Ovary (tissue), 3 donors: Measurements from ENCODE around the gene AURKA.

Experiments
- EP300 ChIP-seq: sonication (generic); formaldehyde crosslinking; IDR thresholded peaks from one replicate; pipeline ENCODE4 v1.6.1; 2017; ENCODE audit warnings: antibody characterized with exemption
- POLR2A ChIP-seq: fragments of 450-650 bp; IDR thresholded peaks from one replicate; pipeline ENCODE4 v1.6.1; 2017; ENCODE audit warnings: antibody characterized with exemption, mild to moderate bottlenecking, moderate library complexity
- TF ChIP-seq, protein P1 (sequence below), 3 donors: fragments of 450-650 bp in 2 of 3; fragments of 200-600 bp in 1 of 3; IDR thresholded peaks; one replicate each; pipeline versions ENCODE4 v1.5.1 to v1.8.0; 2016 to 2022; ENCODE audit warnings: antibody characterized with exemption in 3 of 3, mild to moderate bottlenecking in 1 of 3
- donor health status: DM: no; HTN: no; CAD: no.

DNA sequence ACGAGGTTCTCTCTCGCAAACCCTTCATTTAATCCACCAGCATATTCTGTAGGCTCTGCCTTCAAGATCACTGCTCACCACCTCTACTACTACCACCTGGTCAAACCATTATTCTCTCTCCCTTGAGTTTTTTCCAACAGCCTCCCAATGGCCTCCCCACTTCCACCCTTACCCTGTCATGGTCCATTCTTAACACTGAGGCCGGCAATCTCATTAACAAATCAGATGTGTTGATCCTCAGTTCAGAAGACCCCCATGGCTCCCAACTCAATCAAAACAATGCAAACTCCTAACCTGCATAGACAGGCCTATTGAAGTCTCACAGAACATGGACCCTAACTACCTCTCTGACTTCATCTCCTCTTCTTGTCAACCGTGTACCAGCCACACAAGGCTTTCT lies 2.2 kb downstream of the AURKA start:
- no peak for TF ChIP-seq EP300
- TF ChIP-seq, protein P1, sequence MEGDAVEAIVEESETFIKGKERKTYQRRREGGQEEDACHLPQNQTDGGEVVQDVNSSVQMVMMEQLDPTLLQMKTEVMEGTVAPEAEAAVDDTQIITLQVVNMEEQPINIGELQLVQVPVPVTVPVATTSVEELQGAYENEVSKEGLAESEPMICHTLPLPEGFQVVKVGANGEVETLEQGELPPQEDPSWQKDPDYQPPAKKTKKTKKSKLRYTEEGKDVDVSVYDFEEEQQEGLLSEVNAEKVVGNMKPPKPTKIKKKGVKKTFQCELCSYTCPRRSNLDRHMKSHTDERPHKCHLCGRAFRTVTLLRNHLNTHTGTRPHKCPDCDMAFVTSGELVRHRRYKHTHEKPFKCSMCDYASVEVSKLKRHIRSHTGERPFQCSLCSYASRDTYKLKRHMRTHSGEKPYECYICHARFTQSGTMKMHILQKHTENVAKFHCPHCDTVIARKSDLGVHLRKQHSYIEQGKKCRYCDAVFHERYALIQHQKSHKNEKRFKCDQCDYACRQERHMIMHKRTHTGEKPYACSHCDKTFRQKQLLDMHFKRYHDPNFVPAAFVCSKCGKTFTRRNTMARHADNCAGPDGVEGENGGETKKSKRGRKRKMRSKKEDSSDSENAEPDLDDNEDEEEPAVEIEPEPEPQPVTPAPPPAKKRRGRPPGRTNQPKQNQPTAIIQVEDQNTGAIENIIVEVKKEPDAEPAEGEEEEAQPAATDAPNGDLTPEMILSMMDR (IDR thresholded peaks at IDR 0.05): no peak
- TF ChIP-seq POLR2A: no peak
